Activated naive CD4-positive, alpha-beta T cell treated with anti-CD3 and anti-CD28 coated beads, Interleukin-2, amount 50 U/mL, for 24 hours (primary cell): ENCODE measurements around the gene COL13A1.

Source experiments
- H3K27ac Mint-ChIP-seq: one replicate; pipeline ENCODE4 v1.8.0; 2021; ENCODE audit warnings: mild to moderate bottlenecking, mixed read lengths
- H3K27me3 Mint-ChIP-seq: one replicate; pipeline ENCODE4 v1.8.0; 2021; ENCODE audit warnings: mixed read lengths
- H3K36me3 Mint-ChIP-seq: one replicate; pipeline ENCODE4 v1.8.0; 2021; ENCODE audit warnings: mixed read lengths
- H3K4me1 Mint-ChIP-seq: one replicate; pipeline ENCODE4 v1.8.0; 2021; ENCODE audit warnings: mixed read lengths
- H3K4me3 Mint-ChIP-seq: one replicate; pipeline ENCODE4 v1.8.0; 2021; ENCODE audit warnings: mild to moderate bottlenecking, mixed read lengths
- H3K9me3 Mint-ChIP-seq: one replicate; pipeline ENCODE4 v1.8.0; 2021; ENCODE audit warnings: mixed read lengths

COL13A1 gene

DNA sequence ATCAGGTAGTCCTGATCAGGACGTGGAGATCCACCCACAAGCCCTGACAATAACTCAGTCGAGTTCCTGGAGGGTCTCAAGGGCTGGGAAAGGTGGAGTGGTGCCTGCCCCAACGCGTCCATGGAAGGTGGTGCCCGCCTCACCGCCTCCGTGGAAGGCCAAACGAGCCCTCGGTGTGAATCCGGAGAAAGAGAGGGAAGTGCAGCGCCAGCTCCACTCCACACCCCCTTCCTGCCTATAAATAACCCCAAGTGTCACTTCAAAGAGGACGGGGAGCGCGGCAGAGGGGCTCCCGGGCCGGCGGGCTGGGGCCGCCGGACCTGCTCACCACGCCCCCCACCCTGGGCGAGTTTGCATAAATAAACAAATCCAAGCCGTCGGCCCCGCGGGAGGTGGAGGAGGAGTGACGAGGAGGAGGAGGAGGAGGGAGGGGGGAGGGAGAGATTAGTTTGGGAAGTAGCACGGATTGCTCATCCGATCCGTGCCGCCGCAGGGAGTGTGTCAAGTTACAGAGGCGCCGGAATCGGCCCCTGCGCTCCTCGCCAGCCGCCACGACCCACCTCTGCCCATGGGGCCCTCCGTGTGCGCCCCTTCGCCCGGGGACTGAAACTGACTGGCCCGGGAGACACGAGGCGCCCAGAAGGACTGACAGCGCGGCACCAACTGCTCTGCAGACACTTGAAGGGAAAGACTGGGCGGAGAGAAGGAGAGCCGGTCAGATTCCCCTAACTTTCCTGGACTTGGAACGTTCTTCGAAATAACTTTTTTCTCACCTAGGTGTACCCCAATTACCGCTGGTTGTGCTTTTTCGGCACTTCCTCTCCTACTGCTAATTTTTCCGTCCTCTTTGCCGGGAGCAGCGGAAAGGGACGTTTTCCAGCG lies at the start of gene COL13A1:
Gene COL13A1, plus strand, starts transcription at position 473 of the 882 bp plus-strand sequence. CDS start 518 bp downstream, outside the sequence.
- H3K4me1 Mint-ChIP-seq: peaks cover 16% of the 10 kb centered on the region
- H3K4me3 Mint-ChIP-seq: peak within 1 kb of the TSS; percentile 59
- H3K27me3 Mint-ChIP-seq: peaks cover 44% of the 10 kb centered on the region
- no peaks in the 10 kb centered on the region for H3K36me3 Mint-ChIP-seq
- H3K9me3 Mint-ChIP-seq: no peaks in the 10 kb centered on the region
- H3K27ac Mint-ChIP-seq: no peak within 1 kb of the TSS

DNA sequence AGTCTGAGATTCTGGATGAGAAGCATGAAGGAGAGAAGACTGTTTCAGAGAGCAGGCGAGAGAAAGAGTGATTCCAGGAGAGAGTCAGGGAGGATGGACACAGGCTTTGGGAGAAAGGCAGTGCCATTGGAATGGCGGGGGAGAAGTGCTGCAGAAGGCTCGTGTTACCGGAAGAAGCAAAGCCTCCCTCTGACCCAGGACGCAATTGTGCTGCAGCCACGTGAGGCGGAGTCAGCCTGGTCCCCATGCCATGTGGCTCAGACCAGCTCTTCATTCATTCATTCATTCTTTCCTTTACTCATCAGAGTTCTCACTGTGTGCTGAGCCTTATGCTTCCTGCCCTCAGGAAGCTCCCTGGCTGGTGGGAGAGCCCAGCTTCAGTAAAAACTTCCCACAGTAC lies 49.2 kb upstream of the COL13A1 start:
- no peaks in the 10 kb centered on the region for H3K4me1 Mint-ChIP-seq
- no peak overlapping the region for H3K4me3 Mint-ChIP-seq
- H3K36me3 Mint-ChIP-seq: no peaks in the 10 kb centered on the region
- H3K9me3 Mint-ChIP-seq: no peaks in the 10 kb centered on the region
- H3K27me3 Mint-ChIP-seq: no peaks in the 10 kb centered on the region
- no peak overlapping the region for H3K27ac Mint-ChIP-seq

DNA sequence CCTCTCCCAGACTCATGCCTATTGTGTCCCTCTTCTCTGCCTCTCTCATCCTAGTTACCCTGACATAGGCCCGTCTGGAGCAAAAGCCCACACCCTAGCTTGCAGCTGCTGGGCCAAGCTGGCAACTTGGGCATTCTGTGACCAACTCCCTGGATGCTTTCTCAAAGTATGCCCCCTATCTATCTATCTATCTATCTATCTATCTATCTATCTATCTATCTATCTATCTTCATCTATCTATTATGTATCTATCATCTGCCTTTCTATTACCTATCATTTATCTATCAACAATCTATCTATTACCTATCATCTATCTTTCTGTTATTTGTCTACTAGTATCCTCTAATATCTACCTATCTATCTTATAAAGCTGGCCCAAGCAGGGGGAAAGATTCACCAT lies 45.4 kb upstream of the COL13A1 start:
- Mint-ChIP-seq H3K9me3 (no peaks in the 10 kb centered on the region), H3K4me1 (no peaks in the 10 kb centered on the region), H3K27me3 (no peaks in the 10 kb centered on the region), H3K4me3 (no peak overlapping the region), H3K36me3 (no peaks in the 10 kb centered on the region), H3K27ac (no peak overlapping the region)

DNA sequence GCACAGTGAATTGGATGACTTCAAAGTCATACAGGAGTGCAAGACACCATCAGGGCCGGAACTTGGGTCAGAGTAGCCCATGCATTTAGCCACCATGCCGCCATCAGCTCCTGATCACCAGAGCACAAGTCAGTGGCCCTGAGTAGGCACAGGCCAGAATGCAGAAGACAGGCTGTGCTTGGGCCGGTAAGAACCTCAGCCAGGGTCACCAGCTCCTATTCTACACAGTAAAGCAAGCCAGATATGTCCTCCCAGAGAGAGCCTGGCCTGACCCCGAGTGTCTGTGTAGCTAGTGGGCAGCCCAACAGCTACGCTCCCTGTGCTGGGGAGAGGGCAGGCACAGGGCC lies 44.5 kb upstream of the COL13A1 start:
- H3K9me3 Mint-ChIP-seq: no peaks in the 10 kb centered on the region
- no peak overlapping the region for H3K4me3 Mint-ChIP-seq
- no peaks in the 10 kb centered on the region for H3K27me3 Mint-ChIP-seq
- no peaks in the 10 kb centered on the region for H3K36me3 Mint-ChIP-seq
- no peak overlapping the region for H3K27ac Mint-ChIP-seq
- no peaks in the 10 kb centered on the region for H3K4me1 Mint-ChIP-seq

DNA sequence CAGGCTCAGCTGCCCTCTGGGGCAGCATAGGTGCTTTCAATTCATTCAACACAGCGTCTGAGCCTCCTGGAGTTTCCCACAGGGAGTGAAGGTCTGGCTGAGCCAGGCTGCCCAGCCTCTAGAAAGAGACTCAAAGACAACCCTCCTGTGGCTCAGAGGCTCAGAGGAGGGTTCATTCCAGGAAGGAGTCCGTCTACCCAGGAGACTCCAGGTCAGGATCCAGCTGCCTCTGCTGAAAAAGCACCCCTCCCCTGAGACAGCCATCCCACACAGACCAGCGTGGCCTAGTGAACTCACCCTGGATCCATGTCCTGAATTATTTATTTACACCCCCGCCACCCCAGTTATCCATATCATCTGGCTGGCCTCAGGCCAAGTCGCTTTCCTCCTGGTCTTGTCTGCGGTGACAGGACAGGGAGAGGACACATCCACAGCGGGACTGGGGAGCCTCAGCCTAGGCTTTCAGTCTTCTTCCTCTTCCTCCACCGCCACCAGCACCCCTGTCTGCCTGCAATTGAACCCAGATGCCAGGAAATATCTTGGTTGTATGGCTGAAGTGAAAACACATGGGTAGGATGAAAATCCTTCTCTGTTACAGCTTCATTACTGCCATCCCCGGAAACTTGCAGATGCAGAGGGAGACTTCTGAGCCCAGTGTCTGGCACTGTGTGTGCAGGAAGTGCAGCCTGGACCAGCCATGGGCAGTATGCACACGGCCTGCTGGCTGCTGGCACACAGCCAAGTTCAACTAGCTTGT lies 44.0 kb upstream of the COL13A1 start:
- no peaks in the 10 kb centered on the region for H3K27me3 Mint-ChIP-seq

DNA sequence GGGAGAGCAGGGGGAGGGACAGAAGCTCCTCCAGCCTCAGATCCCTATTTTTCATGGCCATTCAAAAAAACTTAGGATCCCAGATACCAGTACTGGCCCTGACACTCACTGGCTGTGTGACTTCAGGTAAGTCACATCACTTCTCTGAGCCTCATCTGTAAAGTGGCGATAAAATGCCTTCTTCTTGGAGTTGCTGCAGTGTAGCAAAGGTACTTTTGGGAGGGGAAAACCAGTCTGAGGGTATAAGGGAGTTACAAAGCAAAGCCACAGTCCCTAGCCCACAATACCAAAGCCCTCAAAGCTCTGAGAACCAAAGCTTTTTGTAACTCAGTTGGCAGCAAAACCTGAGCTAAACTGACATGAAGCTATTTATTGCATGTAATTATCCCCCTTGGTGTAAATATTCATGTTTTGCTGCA lies 43.4 kb upstream of the COL13A1 start:
- no peaks in the 10 kb centered on the region for H3K36me3 Mint-ChIP-seq
- no peak overlapping the region for H3K4me3 Mint-ChIP-seq
- no peak overlapping the region for H3K27ac Mint-ChIP-seq
- H3K27me3 Mint-ChIP-seq: no peaks in the 10 kb centered on the region
- no peaks in the 10 kb centered on the region for H3K9me3 Mint-ChIP-seq
- H3K4me1 Mint-ChIP-seq: no peaks in the 10 kb centered on the region

More for the DNA sequence above, 44.0 kb upstream of the COL13A1 start:
- no peaks in the 10 kb centered on the region for H3K36me3 Mint-ChIP-seq
- H3K27ac Mint-ChIP-seq: no peak overlapping the region
- H3K4me3 Mint-ChIP-seq: no peak overlapping the region
- H3K4me1 Mint-ChIP-seq: no peaks in the 10 kb centered on the region
- no peaks in the 10 kb centered on the region for H3K9me3 Mint-ChIP-seq

DNA sequence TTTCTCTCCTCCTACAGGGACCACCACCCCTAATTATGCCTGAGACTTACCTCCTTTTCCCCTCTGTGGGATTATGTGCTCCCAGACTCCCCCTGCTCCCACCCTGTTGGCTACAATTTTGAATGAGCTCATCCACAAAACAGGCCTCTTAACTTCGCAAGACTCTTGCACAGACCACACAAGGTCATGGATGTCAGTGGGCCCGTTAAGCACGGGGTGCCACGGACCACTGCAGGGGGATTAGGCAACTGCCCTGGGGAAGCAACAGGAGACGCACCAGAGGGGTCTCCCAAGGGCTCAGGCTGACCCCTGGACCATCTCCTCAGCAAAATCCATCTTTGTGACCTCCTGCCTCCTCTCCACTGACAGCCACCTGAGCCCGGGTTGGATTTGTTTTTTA lies 42.1 kb upstream of the COL13A1 start:
- H3K36me3 Mint-ChIP-seq: no peaks in the 10 kb centered on the region
- H3K4me3 Mint-ChIP-seq: no peak overlapping the region
- no peak overlapping the region for H3K27ac Mint-ChIP-seq
- no peaks in the 10 kb centered on the region for H3K27me3 Mint-ChIP-seq
- H3K4me1 Mint-ChIP-seq: no peaks in the 10 kb centered on the region
- no peaks in the 10 kb centered on the region for H3K9me3 Mint-ChIP-seq

DNA sequence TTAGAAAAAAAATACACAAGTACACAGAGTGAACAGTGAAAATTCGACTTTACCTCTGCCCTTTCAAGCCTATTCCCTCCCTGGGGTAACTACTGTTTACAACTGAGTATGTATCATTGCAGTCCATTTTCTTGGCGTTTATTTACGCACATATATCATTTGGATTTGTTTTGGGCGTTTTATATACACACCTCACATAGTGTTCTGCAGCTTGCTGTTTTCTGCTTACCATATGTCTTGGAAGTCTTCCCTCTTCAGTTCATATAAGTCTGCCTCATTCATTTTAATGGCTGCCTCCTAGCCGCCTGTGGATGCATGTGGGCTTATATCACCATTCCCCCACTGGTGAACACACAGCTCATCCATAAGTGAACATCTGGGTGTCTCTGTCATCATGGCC lies 41.6 kb upstream of the COL13A1 start:
- Mint-ChIP-seq H3K36me3 (no peaks in the 10 kb centered on the region), H3K27me3 (no peaks in the 10 kb centered on the region), H3K27ac (no peak overlapping the region), H3K4me3 (no peak overlapping the region), H3K9me3 (no peaks in the 10 kb centered on the region), H3K4me1 (no peaks in the 10 kb centered on the region)

DNA sequence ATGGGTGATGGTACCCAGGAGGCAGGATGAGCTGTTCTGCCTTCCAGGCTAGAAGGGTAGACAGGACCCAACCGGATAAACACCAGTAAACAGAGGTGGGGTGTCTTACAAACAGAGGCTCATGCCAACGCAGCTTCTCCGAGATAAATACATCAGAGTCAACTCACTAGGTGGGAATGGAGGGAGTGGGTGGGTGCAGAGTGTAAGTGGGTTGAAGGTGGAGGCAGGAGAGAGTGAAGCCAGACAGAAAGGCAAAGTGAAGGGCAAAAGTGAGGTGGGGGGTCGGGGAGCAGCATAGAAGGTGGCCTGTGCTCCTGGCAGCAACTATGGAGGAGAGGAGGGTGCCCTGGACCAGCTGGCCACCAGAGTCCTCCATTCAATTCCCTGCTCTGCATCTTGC lies 40.4 kb upstream of the COL13A1 start:
- no peaks in the 10 kb centered on the region for H3K9me3 Mint-ChIP-seq
- no peak overlapping the region for H3K27ac Mint-ChIP-seq
- H3K4me3 Mint-ChIP-seq: no peak overlapping the region
- no peaks in the 10 kb centered on the region for H3K27me3 Mint-ChIP-seq
- H3K4me1 Mint-ChIP-seq: no peaks in the 10 kb centered on the region
- no peaks in the 10 kb centered on the region for H3K36me3 Mint-ChIP-seq

DNA sequence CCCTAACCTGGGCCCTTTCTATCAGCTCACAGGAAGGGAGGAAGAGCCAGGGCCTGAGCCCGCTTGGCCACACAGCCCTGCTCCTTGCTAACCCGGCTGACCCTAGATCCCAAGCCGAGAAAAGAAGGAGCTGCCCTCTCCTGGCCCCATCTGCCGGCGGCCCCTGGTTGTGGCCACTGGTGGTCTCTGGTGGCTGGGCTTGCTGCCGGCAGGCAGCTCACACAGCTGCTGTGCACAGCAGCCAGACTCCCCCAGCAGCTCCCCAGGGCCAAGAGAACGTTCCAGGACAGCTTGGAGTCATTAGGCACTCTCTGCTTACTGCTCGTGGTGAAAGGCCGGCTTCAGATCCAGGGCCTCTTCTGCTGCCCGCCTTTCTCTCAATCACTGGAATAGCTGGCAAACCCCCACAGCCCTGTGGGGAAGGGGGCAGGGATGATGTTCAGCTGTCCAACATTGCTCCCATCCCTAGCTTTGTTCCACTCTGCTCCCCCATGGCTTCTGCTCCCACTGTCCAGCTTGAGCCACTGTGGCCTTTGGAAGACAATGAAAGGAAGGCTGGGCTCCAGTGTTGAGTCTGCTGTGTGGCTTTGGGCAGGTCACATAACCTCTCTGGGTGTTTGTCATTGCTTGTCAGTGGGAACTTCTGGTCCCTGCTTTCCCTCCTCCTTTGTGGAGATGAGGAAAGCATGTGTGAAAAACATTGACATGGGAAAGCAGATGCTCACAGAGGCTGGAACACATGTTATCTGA lies 35.4 kb upstream of the COL13A1 start:
- H3K36me3 Mint-ChIP-seq: no peaks in the 10 kb centered on the region
- H3K4me1 Mint-ChIP-seq: no peaks in the 10 kb centered on the region
- H3K27me3 Mint-ChIP-seq: no peaks in the 10 kb centered on the region
- H3K27ac Mint-ChIP-seq: no peak overlapping the region
- H3K4me3 Mint-ChIP-seq: no peak overlapping the region
- no peaks in the 10 kb centered on the region for H3K9me3 Mint-ChIP-seq

DNA sequence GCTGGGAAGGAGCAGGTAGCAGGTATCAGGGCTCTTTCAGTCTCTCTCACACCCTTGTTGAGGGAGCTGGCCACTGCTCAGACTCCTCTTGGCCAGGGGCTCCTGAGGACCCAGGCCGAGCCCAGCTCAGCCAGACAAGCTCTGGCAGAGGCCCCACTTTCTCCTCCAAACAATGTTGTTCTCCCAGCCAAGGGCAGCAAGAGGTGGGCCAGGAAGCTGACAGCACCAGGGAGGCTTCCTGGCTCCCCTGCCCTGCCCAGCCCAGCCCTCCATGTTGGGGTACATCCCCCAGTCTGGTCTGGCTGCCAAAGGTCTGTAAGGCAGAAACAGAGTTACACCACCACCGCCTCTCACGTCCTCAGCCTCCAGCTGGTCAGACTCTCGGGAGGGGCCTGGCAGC lies 33.9 kb upstream of the COL13A1 start:
- H3K4me1 Mint-ChIP-seq: no peaks in the 10 kb centered on the region
- no peaks in the 10 kb centered on the region for H3K9me3 Mint-ChIP-seq
- no peak overlapping the region for H3K4me3 Mint-ChIP-seq
- no peaks in the 10 kb centered on the region for H3K36me3 Mint-ChIP-seq
- H3K27ac Mint-ChIP-seq: no peak overlapping the region
- no peaks in the 10 kb centered on the region for H3K27me3 Mint-ChIP-seq

DNA sequence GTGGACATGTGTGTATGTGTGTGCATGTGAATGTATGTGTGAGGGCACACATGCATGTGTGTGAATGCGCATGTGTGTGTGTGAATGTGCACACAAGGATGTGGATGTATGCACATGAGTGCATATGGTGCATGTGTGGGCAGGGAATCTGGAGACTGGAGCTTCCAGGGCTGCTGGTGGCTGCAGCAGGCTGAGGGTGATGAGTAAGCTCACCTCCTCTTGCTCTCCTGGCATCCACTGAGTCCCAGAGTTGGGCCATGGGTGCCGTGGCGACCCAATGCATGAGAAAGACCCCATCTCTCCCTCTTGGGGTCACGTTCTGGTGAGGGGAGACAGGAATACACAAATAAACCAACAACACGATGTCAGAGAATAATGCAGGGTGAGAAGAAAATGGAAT lies 33.3 kb upstream of the COL13A1 start:
- H3K27me3 Mint-ChIP-seq: no peaks in the 10 kb centered on the region
- H3K9me3 Mint-ChIP-seq: no peaks in the 10 kb centered on the region
- no peaks in the 10 kb centered on the region for H3K36me3 Mint-ChIP-seq
- no peak overlapping the region for H3K4me3 Mint-ChIP-seq
- H3K4me1 Mint-ChIP-seq: no peaks in the 10 kb centered on the region
- H3K27ac Mint-ChIP-seq: no peak overlapping the region

DNA sequence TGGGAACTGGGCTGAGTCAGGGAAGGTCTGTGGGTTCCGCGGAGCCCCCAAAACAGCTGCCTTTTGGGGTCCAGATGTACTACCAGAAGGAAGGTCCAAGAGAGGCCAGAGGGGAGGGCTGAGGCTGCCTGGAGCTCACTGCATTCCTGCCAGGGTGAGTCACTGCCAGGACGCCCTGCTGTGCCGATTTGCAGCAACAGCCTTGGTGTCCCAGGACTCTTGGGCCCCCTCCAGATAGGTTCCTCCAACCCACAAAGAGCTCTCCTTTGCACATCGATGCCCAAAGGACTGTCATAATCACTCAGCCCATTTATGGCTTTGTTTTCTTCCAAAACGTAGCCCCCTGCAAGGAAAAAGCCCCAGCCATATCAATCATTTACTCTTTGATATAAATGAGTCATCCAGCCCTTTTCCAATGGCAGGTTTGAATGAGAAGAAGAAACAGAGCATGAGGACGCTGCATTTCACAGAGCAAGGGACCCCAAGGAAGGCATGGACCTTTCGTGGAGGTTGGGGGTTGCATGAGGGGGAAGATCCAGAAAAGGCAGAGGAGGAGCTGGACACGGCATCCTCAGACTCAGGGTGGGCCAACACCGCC lies 32.2 kb upstream of the COL13A1 start:
- Mint-ChIP-seq H3K4me3 (no peak overlapping the region), H3K4me1 (no peaks in the 10 kb centered on the region), H3K9me3 (no peaks in the 10 kb centered on the region), H3K27me3 (no peaks in the 10 kb centered on the region), H3K27ac (no peak overlapping the region), H3K36me3 (no peaks in the 10 kb centered on the region)

DNA sequence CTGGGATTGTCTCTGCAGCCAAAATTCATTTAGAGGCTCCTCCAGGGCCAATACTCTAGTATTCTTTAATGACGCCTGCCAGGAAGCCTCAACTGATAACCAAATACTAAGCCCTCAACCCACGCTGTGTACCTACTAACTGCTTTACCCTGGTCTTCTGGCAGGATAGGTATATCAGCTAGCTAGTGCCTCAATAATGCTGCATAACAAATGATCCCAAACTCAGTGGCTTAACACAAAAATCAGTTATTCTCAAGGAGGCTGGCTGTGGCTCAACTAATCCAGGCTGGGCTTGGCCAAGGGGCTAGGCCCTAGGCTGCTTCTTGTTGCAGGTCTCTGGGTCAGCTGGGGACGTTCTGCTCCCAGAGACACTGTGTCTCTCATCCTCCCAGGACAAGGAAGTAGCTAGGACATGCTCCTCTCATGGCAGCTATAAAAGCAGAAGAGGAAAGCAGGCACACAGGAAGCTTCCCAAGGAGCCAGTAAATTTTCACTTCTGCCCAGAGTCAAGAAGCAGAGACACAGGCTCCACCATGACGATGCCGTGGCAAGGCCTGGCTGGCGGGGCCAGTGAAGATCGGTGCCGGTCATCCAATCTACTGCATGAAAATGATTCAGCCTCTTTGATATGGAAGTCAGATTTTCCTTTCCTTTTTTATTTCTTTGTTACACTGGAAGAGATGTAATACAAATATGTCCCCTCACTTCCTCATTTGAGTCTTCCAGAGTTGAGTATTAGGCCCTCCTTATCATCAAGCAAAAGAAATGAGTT lies 28.6 kb upstream of the COL13A1 start:
- H3K4me1 Mint-ChIP-seq: no peaks in the 10 kb centered on the region
- H3K27me3 Mint-ChIP-seq: no peaks in the 10 kb centered on the region
- no peak overlapping the region for H3K4me3 Mint-ChIP-seq
- no peaks in the 10 kb centered on the region for H3K36me3 Mint-ChIP-seq
- H3K9me3 Mint-ChIP-seq: no peaks in the 10 kb centered on the region
- no peak overlapping the region for H3K27ac Mint-ChIP-seq

DNA sequence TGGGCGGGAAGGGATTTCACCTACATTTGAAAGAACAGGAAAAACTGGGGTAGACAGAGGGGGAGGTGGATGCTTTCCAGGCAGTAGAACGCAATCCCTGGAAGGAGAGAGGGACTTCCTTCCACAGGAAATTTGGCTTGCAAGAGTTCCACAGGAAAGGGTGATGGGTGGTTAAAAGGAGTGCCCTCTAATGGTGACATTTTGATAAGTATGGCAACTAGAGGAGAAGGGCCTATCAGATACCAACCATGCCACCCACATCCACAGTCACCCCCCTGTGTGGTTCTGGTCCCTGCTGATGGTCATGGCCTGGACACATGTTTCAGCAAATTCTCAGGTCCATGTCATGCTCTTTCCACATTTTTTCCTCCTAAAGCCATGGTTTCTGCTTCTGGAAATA lies 27.1 kb upstream of the COL13A1 start:
- Mint-ChIP-seq H3K4me1 (no peaks in the 10 kb centered on the region), H3K27me3 (no peaks in the 10 kb centered on the region), H3K27ac (no peak overlapping the region), H3K4me3 (no peak overlapping the region), H3K9me3 (no peaks in the 10 kb centered on the region), H3K36me3 (no peaks in the 10 kb centered on the region)
